GM12891 (cell line): ENCODE results near the gene QSOX2.
"Not testable (repeated sequence)": the region's sequence is repeated elsewhere in the genome, so short reads cannot be mapped to it uniquely, and the experiment has no call there.

Experiments used
- DNase-seq: peaks from one replicate; pipeline ENCODE4 v3.0.0; 2011; ENCODE audit warnings: low spot score; ENCODE audit not compliant: insufficient read length
- FAIRE-seq: peaks from 2 replicates; lab custom pipeline; 2011; peaks lifted over from hg19 to GRCh38; lab: Jason Lieb, UNC
- PAX5 ChIP-seq: IDR thresholded peaks from 2 replicates; pipeline ENCODE4 v1.6.1; 2011; ENCODE audit warnings: low read length, moderate library complexity, mild to moderate bottlenecking; ENCODE audit not compliant: insufficient read depth, severe bottlenecking
- POLR2A ChIP-seq: IDR thresholded peaks from 2 replicates; pipeline ENCODE4 v1.6.1; 2011; ENCODE audit warnings: low read depth, low read length, control low read depth
- POLR2AphosphoS5 ChIP-seq: IDR thresholded peaks from 2 replicates; pipeline ENCODE4 v1.6.1; 2011; ENCODE audit warnings: low read depth, low read length, control low read depth
- POU2F2 ChIP-seq: IDR thresholded peaks from 2 replicates; pipeline ENCODE4 v1.6.1; 2011; ENCODE audit warnings: low read depth, mild to moderate bottlenecking, control low read depth, low read length, moderate library complexity
- SPI1 ChIP-seq: IDR thresholded peaks from 2 replicates; pipeline ENCODE4 v1.6.1; 2011; ENCODE audit warnings: low read depth, low read length, control low read depth
- TAF1 ChIP-seq: IDR thresholded peaks from 2 replicates; pipeline ENCODE4 v1.6.1; 2011; ENCODE audit warnings: low read depth, low read length, control low read depth

The QSOX2 gene

GRCh38 chr9:136237486-136238341, 7.9 kb downstream of the QSOX2 start:
- TF ChIP-seq TAF1: no peak
- no peak for TF ChIP-seq POU2F2
- TF ChIP-seq SPI1: no peak
- TF ChIP-seq POLR2A: no peak
- TF ChIP-seq PAX5: no peak
- no peak for TF ChIP-seq POLR2AphosphoS5
- FAIRE-seq (no peak), DNase-seq (no peak)

GRCh38 chr9:136236471-136237410, 8.9 kb downstream of the QSOX2 start:
- not testable (repeated sequence) for FAIRE-seq, DNase-seq

- no peak for DNase-seq
- TF ChIP-seq POLR2AphosphoS5 (no peak), SPI1 (no peak), POU2F2 (no peak), TAF1 (no peak), PAX5 (no peak), POLR2A (no peak)
- no peak for FAIRE-seq
Observed at GRCh38 chr9:136235709-136236455, 9.7 kb downstream of the QSOX2 start.

- DNase-seq (no peak), FAIRE-seq (no peak)
- no peak for TF ChIP-seq SPI1
- no peak for TF ChIP-seq POU2F2
- TF ChIP-seq POLR2AphosphoS5: no peak
- no peak for TF ChIP-seq TAF1
- no peak for TF ChIP-seq POLR2A
- no peak for TF ChIP-seq PAX5
Observed at GRCh38 chr9:136235171-136235570, 10.4 kb downstream of the QSOX2 start.

- FAIRE-seq (no peak), DNase-seq (no peak)
- no peak for TF ChIP-seq SPI1
- no peak for TF ChIP-seq POU2F2
- TF ChIP-seq POLR2AphosphoS5: no peak
- TF ChIP-seq PAX5: no peak
- TF ChIP-seq TAF1: no peak
- no peak for TF ChIP-seq POLR2A
Observed at GRCh38 chr9:136234597-136234996, 11.0 kb downstream of the QSOX2 start.

- FAIRE-seq (no peak), DNase-seq (no peak)
- TF ChIP-seq POLR2AphosphoS5 (no peak), PAX5 (no peak), SPI1 (no peak), POU2F2 (no peak), TAF1 (no peak), POLR2A (no peak)
Observed at GRCh38 chr9:136233868-136234267, 11.7 kb downstream of the QSOX2 start.

- no peak for FAIRE-seq
- no peak for TF ChIP-seq POLR2AphosphoS5
- no peak for TF ChIP-seq POU2F2
- no peak for TF ChIP-seq PAX5
- no peak for TF ChIP-seq SPI1
- TF ChIP-seq TAF1: no peak
- TF ChIP-seq POLR2A: no peak
- DNase-seq: no peak
Observed at GRCh38 chr9:136233411-136233810, 12.2 kb downstream of the QSOX2 start.

GRCh38 chr9:136232969-136233368, 12.6 kb downstream of the QSOX2 start:
- TF ChIP-seq TAF1 (no peak), SPI1 (no peak), POLR2AphosphoS5 (no peak), PAX5 (no peak), POLR2A (no peak), POU2F2 (no peak)
- FAIRE-seq (no peak), DNase-seq (no peak)
